NCI-H524 (cell line): ENCODE data around the gene MAMDC2.
A peak's percentile ranks its signal among the peaks of the same experiment; 100 is the strongest.

Source experiments
- DNase-seq, 2 experiments: peaks; one replicate each; lab custom pipeline; 2025; lab: John Stamatoyannopoulos, UW

Gene MAMDC2

DNA sequence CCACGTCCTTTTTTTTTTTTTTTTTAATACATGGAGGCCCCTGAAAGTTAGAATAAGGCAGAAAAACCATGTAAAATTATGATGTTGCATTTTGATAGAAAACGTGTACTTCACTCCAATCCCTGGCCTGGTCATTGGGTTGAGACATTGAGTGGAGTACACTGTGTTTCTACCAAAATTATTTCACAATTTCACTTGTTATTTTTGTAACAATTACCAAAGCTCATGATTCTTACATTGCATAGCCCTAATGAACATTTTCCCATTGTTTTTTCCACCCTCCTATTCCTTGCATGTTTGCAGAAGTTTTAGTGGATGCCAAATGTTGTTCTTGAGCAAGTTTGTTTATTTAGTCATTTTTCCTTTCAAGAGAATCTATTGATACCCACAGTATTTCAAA, 21.9 kb downstream of the MAMDC2 start:
- DNase-seq: no peak

DNA sequence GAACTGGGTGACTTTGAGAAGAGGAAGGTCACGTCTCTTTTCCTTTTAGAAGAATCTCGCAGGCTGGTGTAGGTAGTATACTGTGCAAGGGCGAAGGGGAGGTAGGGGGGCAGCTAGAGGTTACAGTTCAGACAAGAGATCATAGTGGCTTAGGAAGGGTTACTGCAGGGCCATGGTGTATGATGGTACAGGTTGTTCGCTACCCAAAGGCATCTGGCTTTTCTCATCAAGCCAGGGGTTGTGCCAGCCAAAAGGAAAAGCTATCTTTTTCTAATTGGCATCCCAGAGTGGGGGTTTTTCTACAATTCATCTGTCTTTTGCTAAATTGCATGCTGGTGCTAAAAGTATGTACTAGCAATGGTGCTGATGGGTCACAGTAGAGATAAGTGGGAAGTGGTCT, 22.8 kb downstream of the MAMDC2 start:
- DNase-seq: no peak

DNA sequence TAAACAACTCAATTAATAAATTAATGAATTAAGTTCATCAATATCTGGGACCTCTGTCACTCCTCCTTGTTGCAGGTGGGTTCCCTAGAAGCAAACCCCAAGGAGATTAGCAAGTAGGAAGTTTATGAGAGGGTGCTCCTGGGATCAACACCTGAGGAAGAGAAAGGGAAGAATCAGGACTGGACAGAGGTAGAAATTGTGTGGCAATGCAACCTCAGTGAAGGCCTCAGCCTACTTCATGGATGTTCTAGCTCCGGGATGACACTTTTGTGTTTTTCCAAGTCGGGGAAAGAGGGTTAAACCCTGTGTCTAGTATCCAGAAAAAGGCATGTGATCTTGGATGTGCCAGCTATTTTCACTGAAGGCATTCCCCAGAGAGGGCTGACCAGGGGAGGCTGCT, 23.2 kb downstream of the MAMDC2 start:
- DNase-seq: no peak

DNA sequence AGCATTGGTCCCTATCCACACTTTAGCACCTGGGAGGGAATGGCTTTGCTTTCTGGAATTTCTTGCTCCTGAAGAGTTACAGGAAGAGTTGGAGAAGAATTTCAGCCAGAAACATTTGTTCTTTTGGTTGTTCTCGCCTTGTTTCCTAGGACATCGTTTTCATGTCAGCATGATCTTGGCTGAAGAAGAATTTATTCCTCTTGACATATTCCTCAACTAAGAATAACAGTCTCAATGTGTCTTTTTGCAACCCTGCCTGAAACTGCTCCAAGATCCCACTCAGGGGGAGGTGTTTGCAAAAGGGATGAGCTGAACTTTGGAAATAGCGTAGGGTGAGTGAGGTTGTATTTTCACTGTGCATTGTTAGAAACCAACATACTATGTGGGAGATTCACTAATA, 26.1 kb downstream of the MAMDC2 start:
- no peak for DNase-seq

DNA sequence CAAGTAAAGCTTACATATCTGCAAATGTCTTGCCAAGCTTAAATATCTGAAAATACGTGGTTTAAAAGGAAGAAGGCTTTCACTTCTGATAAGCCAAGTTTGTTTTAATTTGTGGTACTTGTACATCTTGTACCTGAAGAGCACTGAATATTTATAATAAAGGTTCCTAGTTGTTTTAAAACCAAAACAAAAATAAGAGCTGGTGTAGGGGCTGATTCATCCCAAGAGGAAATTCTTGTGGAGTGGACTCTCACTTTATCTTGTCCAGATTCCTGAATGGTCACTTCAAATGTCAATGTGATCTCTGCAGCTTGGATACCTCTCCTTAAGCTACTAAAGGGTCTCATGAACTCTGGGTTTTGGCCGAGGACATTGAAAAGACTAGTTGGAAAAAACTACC, 29.5 kb downstream of the MAMDC2 start:
- DNase-seq: no peak

- no peak for DNase-seq
Measured at GRCh38 chr9:70073756-70074155, 30.1 kb downstream of the MAMDC2 start.

GRCh38 chr9:70076678-70077077, 33.0 kb downstream of the MAMDC2 start:
- no peak for DNase-seq

DNA sequence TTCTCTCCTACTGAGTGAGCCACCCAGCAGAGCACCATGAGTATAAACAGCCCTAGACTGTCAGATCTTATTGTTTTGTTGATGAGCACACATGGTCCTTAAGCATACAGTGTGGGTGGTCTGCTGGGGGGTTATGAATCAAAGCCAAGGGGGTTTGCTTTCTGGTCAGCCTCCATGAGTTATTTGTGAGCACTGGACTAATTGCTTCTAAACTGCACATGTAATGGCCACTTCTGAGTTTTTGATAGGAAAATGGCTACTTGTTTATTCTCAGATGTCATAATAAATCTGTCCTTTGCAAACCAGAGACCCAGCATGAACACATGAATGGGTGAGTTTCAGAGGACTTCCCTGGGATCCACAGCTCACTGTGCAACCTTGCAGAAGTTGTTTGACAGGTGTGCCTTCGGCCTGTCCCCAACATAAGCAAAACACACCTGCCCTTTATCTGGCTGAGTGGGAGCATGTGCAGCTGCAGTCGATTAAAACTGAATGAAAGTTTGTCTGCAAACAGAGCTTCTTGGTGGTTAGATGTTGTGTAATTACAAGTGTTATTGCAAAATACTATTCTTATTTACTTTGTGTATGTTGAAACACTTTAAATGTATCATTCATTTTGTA, 35.9 kb downstream of the MAMDC2 start:
- DNase-seq: no peak

DNA sequence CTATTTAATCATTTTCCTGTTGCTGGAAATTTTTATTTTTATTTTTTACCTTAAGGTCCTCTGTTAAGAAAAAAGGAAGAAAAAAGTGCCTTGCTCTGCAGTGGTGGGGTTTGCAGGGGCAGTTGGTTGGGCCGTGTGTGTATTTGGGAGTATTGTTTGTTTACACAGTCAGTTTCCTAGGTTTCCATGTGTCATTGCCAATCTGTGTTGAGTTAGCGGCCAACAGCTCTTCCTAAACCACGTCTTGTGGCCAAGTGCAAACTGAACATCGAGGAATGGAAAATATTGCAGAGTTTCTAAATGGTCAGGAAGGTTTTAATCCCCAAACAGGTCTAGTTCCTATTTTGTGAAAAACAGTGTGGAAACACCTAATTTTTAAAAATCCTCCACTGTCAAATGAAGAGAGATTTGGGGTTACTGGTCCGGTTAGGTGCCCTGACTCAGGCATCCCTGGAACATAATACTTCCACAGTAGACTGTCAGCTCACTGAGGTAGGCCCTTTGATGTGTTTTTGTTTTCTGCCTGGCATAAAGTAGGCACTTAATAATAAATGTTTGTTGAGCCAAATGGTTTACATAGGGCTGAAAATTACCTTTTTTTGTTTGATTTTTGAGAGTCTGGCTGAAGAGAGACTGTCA, 37.0 kb downstream of the MAMDC2 start:
- no peak for DNase-seq

DNA sequence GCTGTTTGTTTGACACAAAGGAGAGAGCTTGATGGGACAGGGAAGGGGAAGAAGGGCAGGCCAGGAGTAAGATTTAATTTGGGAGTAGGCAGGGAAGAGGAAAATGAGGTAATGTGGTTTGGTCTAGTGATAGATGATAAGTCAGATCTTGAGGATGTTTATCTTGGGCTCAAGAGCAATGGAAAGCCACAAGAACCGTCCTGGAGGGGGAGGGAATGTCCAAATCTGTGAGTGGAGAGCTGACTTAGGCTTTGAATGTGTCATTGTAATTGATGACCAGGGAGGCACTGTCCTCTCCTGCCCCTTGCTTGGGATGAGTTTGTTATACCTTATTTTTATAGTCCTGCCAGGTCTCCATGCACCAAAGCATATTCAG, 37.5 kb downstream of the MAMDC2 start:
- DNase-seq: no peak

- no peak for DNase-seq
Measured at GRCh38 chr9:70083429-70083828, 39.8 kb downstream of the MAMDC2 start.

DNA sequence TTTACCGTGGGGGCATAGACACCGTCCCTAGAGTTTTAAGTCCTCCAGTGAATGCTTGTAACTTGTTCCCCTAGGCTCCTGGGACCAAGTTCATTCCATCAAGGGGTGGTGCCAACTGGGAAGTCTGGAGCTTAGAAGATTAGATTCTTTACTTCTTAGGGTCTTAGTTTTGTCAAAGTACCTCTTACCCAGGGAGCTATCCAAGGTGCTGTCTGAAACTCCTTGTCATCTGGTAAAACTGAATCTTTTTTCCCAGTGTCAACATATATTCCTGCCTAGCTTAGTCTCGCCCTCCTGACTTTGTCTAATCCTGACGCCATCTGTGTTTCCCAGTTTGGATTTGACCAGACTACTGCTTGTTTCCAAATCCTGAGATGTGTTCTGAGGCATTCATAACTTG, 41.6 kb downstream of the MAMDC2 start:
- DNase-seq: peak; percentile 70 to 88

- no peak for DNase-seq
Measured at GRCh38 chr9:70091103-70091502, 47.5 kb downstream of the MAMDC2 start.

DNA sequence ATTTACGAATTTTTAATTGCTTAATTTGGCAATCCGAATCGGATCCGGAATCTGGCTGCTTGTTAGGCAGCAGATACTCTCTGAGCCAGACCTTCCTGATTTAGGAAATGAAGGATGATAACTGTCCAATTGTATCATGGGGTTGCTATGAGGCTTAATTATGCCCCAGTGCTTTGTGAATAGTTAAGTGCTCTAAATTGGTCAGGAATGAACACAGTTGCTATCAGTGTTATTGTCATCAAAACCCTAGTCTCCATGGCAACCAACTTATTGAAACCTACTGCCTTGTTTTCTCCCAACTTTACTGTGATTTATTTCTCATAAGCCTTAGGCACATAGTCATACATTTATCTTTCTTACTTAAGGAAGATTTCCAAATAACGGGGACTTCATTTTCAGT, 47.9 kb downstream of the MAMDC2 start:
- DNase-seq: no peak

DNA sequence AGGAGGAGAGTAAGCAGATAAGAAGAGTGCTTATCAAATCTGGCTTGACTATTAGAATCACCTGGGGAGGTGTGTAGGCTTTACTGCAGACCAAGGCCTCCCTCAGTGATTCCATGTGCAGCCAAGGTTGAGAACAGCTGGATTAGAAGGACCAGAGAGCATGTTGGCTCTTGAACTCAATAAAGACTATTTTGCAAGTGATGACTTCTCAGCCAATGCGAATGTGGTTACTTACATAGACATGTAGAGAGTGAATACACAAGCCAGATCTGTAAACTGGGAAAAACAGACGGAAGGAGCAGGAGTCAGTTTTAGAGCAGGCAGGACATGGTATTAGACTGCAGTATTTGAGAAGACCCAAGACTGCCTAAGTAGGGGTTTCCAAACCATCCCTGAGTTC, 48.5 kb downstream of the MAMDC2 start:
- no peak for DNase-seq

DNA sequence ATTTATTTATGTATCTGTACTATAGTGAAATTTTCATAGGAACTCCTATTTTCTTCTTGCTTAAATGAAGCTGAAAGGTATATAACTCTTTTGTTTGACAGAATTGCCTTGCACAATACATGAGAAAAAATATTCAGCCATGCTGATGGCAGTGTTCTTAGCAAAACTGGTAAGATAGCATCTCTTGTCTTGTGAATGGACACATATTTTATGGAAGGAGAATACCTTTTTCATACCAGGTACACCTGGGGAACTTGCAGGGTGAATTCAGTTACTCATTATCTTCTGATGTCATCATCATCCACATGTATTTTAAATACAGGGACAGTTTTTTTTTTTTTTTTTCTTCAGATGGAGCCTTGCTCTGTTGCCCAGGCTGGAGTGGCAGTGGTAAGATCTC, 49.4 kb downstream of the MAMDC2 start:
- DNase-seq: no peak

GRCh38 chr9:70093944-70094343, 50.3 kb downstream of the MAMDC2 start:
- peak in 1 of 2 experiments; percentile 2 for DNase-seq

DNA sequence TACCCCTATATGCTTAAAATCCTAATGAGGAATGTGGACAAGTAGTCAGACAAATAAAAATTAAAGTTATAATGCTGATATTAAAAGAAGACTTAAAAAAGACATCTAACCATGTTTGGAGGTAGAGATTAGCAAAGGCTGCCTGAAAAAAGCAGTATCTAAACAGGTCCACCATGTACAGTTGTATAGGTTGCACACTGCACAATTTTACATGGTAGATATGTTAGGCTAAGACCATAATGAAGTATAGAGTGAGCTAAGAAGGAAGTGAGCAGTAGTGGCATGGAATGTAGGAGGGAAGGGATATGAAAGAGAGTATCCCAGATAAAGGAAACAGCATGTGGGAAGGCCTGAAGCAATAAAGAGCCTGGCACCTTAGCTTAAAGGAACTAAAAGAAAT, 51.1 kb downstream of the MAMDC2 start:
- no peak for DNase-seq

- DNase-seq: no peak
Measured at GRCh38 chr9:70097187-70097586, 53.5 kb downstream of the MAMDC2 start.

GRCh38 chr9:70100362-70100761, 56.7 kb downstream of the MAMDC2 start:
- DNase-seq: peak in 1 of 2 experiments; percentile 56

DNA sequence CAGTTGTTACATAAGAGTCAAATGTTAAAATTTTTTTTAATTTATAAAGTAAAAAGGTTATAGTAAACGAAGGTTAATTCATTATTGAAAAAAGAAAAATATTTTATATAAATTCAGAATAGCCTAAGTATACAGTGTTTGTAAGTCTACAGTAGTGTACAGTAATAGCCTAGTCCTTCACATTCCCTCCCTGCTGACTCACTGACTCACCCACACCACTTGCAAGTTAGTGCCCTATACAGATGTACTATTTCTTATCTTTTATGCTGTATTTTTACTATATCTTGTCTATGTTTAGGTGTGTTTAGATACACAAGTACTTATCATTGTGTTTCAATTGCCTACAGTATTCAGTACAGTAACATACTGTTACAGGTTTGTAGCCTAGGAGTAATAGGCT, 57.6 kb downstream of the MAMDC2 start:
- no peak for DNase-seq

DNA sequence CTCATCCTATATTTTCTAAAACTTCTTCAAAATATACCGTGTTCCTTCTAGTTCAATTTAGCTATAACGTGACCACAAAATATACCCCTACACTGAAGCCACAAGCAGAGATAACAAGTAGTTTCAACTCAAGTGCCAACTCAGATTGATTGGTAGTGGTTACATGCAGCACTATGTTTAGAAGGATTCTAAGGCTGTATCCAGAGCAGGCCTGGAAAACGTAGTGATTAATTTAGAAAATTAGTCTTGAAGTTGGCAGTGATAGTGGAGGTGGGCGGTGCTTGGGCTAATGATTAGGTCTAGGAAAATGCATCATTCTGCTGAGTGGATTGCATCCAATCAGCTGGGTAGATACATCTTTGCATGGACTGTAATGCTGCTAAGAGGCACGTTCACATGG, 61.5 kb downstream of the MAMDC2 start:
- DNase-seq: no peak

DNA sequence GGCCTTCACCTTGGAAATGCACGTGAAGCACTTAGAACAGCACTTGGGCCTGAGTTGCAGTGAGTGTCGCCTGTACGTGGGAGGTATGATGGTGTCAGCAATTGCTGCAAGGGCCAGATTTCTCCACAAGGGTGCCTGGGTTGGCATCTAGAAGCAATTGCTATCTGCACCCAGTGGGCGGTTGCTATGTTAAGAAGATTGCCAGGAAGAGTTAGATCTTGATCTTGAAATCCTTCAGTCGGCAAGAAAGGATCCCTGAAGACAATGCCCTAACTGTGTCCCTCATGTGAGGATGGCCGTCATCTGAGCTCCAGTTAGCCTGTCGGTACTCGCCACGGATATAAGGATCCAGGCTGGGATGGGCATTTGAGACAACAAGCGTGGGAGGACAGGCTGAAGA, 62.9 kb downstream of the MAMDC2 start:
- DNase-seq: no peak

GRCh38 chr9:70107558-70107957, 63.9 kb downstream of the MAMDC2 start:
- DNase-seq: peak in 1 of 2 experiments; percentile 15
